NCI-H146 (cell line): ENCODE results near the gene SLC4A2.

Experiments used
- DNase-seq: peaks from one replicate; lab custom pipeline; 2025; lab: John Stamatoyannopoulos, UW

Gene SLC4A2

DNA sequence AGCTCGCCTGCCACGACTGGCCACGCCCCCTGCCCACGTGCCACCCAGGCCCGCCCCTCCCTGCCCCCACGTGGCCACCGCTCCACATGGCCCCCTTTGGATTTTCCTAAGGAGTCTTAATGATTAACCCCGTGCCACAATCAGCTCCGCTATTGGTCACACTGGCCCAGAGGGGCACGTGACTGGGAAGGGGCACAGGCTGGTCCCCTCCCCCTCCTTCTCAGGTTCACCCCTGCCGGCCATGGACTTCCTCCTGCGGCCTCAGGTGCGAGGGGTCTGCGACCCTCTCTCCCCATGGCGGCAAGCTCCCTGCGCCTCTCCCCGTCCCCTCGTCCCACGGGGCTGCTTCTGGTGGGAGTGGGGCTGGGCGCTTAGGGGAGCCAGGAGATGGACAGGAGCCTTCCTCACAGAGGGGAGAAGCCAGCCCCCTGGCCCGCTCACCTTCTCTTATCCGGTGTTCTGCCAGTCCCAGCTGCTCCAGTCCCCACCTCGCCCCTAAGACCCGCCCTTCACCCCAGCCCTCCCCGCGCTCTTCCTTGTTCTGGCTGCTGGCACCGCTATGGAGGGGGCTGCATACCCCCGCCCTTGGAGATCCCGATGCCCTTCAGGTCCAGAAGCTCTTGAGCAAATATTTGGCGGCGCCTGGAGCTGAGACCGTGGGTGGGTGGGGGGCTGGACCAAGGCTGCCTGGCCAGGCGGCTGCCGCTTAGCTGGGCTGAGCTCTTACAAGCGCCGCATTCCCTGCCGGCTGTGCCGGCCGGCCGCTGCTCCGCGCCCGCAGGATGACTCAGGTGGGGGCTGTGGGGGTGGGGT lies 3.2 kb downstream of the SLC4A2 start:
- no peak for DNase-seq

DNA sequence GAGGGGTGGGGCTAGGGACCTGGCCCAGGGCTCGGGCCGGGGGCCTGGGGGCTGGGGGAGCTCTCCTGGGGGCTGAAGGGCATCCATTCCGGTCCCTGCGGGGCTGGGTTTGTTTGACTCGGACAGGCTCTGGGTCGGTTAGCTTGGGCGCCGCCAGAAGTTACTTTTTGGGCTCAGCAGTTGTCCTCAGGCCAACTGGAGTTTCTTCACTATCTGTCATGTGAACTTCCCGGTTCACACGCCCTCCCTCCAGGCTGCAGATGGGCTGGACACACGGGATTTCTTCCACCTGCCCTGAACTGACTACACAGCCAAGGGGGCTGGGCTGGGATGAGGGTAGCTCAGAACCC lies 3.8 kb downstream of the SLC4A2 start:
- DNase-seq: no peak

DNA sequence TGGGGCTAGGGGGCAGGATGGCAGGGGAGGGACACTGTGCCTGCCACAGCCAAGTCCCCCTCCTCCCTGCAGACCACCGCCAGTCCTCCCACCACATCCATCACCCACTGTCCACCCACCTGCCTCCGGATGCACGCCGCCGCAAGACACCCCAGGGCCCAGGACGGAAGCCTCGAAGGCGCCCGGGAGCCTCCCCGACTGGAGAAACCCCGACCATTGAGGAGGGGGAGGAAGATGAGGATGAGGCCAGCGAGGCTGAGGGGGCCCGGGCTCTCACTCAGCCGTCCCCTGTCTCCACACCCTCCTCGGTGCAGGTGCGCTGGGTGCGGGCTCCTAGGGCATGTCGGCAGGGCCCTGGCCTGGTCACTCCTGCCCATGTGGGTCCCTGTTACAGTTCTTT lies 5.1 kb downstream of the SLC4A2 start:
- DNase-seq: no peak

- DNase-seq: no peak
These were observed 5.6 kb downstream of the SLC4A2 start for GRCh38 chr7:151064993-151065392.

DNA sequence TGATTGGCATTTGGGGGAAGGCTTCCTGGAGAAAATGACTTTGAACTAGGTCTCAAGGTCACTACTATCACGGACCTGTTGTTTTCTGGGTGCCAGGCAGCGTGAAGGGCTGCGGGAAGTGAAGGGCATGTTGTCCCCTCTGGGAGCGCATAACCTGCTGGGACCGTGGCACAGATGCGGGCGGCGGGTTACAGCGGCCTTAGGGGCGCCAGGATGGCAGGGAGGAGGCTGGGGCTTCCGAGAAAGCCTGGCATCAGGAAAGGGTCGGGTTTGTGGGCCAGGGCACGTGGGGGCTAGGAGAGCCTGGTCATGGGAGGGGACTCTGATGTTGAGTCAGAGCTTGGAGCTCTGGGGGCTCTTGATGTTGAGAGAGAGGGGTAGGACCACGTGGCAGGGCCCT lies 6.1 kb downstream of the SLC4A2 start:
- no peak for DNase-seq

DNA sequence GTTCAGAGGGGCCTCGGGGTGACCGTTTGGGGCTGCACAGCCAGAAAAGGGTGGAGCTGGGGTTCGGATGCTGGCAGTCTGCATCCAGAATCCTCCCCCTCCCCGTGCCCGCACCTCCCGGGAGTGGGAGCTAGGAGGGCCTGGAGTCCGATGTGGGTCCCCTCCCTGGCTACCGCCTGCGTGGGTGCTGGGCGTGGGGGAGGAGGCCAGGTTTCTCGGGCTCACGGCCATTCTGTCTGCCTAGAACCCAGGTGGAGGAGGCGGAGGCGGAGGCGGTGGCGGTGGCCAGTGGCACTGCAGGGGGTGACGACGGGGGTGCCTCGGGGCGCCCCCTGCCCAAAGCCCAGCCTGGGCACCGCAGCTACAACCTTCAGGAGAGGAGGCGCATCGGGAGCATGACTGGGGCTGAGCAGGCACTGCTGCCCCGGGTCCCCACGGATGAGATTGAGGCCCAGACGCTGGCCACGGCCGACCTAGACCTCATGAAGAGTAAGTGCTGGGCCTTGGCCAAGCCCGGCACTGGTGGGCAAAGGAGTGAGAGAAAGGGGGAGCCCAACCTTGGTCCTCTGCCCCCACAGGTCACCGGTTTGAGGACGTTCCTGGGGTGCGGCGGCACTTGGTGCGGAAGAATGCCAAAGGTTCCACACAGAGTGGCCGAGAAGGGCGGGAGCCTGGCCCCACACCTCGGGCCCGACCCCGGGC lies 7.0 kb downstream of the SLC4A2 start:
- DNase-seq: no peak

DNA sequence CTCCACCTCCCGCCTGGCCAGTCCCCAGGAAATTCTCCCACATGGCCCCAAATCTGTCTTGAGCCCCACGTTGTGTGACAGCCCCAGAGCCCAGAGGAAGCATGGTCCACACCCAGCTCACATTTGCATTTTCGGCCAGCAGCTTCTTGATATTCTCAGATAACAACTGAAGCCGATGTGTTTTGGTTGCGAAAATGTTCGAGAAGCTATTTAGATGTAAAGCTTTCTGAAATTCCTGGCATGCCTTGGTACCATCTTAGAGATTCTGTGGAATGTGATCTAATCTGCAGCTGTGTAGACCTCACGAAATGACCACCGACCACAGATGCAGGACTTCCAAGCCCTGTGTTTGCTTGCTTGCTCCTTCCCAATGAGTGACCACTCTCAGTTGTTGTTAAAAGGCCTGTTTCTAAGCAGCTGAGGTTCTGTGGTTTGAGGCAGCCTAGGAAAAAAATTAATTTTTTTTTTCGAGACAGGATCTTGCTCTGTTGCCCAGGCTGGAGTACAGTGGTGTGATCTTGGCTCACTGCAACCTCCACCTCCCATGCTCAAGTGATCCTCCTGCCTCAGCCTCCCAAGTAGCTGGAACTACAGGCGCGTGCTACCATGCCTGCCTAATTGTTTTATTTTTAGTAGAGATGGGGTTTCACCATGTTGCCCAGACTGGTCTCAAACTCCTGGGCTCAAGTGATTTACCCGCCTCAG lies 8.8 kb downstream of the SLC4A2 start:
- no peak for DNase-seq

GRCh38 chr7:151069841-151070573 lies 10.6 kb downstream of the SLC4A2 start:
- no peak for DNase-seq

GRCh38 chr7:151070574-151070960 lies 11.2 kb downstream of the SLC4A2 start:
- DNase-seq: no peak

GRCh38 chr7:151071032-151071866 lies 11.9 kb downstream of the SLC4A2 start:
- DNase-seq: no peak

- no peak for DNase-seq
These were observed 14.6 kb downstream of the SLC4A2 start for GRCh38 chr7:151073990-151074389.

GRCh38 chr7:151074817-151075661 lies 15.7 kb downstream of the SLC4A2 start:
- no peak for DNase-seq

GRCh38 chr7:151075662-151075971 lies 16.2 kb downstream of the SLC4A2 start:
- no peak for DNase-seq

- DNase-seq: no peak
These were observed 16.6 kb downstream of the SLC4A2 start for GRCh38 chr7:151075978-151076426.

DNA sequence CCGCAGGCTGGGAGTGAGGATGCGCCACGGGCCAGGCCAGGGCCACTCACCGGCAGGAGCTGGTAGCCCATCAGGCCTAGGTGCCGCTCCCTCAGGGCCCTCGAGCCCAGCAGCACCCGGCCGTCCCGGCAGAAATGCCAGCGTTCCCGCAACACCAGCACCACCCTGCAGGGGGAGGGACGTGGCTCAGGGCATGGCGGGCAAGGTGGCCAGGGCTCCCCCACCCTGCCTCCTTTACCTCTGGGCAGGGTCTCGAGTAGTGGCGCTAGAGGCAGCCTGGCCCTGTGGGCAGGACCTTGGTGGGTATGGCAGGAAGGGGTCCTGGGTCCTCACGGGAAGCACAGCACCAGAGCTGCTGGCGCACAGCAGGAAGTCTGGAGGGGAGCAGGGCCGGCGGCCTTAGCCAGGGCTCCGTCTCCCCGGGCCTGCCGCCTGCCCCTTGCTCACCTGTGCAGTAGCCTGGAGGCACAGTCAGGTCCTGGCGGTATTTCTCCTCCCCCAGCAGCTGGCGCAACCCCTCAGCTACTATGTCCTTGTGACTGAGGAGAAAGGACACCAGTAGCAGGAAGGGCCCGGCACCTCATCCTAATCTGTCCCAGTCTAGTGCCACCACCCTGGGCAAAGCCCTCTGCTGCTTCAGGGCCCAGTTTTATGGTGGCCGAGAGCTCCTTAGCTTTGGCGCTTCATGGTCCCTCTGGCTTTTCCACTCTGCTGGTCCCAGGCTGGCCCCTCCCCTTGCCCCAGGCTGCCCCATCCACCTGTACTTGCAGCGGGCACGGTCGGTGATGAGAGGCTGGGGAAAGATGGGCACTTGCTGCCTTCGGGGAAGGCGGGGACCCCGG lies 17.7 kb downstream of the SLC4A2 start:
- no peak for DNase-seq

DNA sequence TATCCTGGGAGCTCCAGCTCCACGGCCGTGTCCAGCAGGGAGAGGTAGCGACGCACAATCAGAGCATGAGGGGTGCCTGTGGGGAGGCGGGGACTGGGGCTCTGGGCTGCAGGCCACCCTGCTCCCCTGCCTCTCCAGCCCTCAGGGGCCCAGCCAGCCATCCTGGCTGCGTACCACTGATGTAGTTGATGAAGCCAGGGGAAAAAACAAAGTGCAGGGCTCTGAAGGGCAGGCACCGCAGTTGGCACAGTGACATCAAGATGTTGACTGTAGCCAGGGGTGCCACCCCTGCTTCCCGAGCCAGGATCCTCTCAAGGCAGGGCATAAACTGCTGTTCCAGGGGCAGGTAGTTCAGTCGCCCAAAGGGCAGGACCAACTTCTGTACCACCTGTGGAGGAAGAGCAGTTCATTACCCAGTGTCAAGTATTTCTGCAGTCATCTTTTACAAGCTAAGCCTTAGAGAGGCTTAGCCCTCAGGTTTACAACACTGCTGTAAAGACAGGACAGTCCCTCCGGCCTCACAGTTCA lies 18.4 kb downstream of the SLC4A2 start:
- no peak for DNase-seq

DNA sequence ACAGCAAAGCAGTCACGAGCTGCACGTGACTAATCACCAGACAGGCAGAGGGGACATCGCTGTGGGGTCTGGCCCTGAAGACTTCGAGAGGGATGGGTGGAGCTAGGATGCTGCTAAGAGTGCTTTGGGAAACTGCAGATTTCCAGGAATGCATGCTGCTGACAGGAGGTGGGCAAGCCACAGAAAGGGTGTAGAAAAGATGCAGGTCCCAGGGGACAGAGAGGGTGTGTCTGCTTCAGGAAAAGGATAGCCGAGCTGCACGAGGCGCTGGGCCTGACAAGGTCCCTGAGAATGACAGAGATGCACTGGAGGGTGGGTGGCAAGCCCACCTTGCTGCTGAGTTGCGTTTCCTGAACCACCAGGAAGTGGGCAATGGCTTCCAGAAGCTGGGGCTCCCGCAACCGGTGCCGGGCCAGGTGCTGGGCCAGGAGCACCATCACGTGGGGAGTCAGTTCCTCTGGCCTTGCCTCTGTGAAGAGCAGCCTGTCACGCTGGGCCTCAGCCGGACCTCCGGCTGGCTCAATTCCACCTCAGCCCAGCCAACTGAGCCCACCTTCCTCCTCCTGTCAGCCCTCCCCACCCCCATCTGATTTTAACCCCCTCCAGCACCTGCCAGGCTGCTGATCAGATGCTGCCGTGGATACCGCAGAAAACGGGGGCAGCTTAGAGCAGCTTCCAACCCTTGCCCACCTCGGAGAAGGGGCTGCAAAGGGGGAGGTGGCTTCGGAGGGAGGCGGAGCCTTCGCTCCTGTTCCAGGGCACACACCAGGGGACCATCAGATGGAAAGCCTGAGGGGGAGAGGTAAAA lies 19.0 kb downstream of the SLC4A2 start:
- no peak for DNase-seq

DNA sequence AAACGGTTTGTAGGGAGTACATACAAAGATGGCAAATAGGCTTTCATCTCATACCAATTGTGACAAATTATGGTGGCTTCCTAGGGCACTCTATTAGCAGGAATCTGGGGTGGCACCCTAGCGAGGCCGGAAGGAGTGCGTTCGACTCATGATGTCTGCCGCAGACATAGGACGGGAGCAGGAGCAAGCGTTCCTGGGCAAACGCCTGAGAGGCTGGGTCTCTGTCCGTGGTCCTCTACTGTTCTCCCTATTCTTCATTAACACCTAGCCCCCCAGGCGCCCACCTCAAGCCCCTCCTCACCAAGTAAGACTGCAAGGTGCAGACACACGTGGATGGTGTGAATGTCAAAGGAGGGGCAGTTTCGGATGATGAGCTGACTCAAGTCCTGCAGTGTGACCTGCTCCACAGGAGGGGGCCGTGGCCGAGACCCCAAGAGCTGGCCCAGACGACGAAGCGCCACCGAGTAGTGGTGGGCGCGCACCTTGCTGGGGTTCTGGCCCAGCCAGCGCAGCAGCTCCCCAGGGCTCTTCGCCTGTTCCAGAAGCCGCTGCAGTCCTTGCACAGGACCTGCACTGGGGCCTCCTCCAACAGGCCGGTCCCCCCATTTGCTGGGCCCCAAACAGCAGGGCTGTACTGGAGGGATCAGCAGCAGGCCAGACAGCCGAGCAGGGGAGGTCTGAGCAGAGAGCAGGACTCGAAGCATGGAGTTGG lies 20.0 kb downstream of the SLC4A2 start:
- no peak for DNase-seq
